GM23338 (cell line): Measurements from ENCODE around the gene DDX59. TPM values are rescaled to one million over a fixed set of nuclear protein-coding genes. Genes with fewer than 3 reads are reported as not detected.

Experiments
- polyA plus RNA-seq: library from polyadenylated mRNA; unstranded; fragments of >200 nt; fragmentation: Nextera tagmentation; extraction: Ambion mirVana; gene quantifications from 2 replicates; pipeline ENCODE4 v1.2.1, GENCODE V29; 2016
- total RNA-seq: library from RNA; depleted of rRNA; stranded (reverse); fragments of >200 nt; shearing (Covaris generic); gene quantifications from 2 replicates; pipeline ENCODE4 v1.2.3, GENCODE V29; 2014; rRNA removed
- TF ChIP-seq, protein P1 (sequence below): fragments of 250-450 bp; sonication (Bioruptor Pico); IDR thresholded peaks from 2 replicates; pipeline ENCODE4 v1.5.0; 2020; ENCODE audit warnings: mild to moderate bottlenecking, moderate library complexity
- TF ChIP-seq, protein P2 (sequence below): IDR thresholded peaks from 2 replicates; pipeline ENCODE4 v1.6.1; 2016; ENCODE audit warnings: antibody characterized with exemption

Gene DDX59
- total and polyA plus RNA-seq, 2 experiments from 2014 or later: 14.7 to 15.7 TPM

DNA sequence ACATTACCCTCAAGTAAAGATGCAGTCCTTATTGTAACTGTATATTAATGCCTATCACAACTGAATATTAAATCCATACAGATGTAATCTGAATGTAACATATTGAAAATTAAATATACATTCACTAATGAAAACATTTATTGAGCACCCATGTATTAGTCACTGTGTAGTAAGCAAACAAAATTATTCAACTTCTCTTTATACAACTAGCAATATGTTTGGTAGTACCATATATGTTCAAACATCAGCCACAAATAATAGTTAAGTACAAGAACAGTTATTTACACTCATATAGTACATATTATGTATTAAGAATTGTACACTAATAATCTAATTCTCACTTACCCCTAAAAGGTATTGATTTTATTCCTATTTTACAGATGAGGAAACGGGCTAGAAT is 67.1 kb downstream of the DDX59 start (continued):
- TF ChIP-seq, protein P1, sequence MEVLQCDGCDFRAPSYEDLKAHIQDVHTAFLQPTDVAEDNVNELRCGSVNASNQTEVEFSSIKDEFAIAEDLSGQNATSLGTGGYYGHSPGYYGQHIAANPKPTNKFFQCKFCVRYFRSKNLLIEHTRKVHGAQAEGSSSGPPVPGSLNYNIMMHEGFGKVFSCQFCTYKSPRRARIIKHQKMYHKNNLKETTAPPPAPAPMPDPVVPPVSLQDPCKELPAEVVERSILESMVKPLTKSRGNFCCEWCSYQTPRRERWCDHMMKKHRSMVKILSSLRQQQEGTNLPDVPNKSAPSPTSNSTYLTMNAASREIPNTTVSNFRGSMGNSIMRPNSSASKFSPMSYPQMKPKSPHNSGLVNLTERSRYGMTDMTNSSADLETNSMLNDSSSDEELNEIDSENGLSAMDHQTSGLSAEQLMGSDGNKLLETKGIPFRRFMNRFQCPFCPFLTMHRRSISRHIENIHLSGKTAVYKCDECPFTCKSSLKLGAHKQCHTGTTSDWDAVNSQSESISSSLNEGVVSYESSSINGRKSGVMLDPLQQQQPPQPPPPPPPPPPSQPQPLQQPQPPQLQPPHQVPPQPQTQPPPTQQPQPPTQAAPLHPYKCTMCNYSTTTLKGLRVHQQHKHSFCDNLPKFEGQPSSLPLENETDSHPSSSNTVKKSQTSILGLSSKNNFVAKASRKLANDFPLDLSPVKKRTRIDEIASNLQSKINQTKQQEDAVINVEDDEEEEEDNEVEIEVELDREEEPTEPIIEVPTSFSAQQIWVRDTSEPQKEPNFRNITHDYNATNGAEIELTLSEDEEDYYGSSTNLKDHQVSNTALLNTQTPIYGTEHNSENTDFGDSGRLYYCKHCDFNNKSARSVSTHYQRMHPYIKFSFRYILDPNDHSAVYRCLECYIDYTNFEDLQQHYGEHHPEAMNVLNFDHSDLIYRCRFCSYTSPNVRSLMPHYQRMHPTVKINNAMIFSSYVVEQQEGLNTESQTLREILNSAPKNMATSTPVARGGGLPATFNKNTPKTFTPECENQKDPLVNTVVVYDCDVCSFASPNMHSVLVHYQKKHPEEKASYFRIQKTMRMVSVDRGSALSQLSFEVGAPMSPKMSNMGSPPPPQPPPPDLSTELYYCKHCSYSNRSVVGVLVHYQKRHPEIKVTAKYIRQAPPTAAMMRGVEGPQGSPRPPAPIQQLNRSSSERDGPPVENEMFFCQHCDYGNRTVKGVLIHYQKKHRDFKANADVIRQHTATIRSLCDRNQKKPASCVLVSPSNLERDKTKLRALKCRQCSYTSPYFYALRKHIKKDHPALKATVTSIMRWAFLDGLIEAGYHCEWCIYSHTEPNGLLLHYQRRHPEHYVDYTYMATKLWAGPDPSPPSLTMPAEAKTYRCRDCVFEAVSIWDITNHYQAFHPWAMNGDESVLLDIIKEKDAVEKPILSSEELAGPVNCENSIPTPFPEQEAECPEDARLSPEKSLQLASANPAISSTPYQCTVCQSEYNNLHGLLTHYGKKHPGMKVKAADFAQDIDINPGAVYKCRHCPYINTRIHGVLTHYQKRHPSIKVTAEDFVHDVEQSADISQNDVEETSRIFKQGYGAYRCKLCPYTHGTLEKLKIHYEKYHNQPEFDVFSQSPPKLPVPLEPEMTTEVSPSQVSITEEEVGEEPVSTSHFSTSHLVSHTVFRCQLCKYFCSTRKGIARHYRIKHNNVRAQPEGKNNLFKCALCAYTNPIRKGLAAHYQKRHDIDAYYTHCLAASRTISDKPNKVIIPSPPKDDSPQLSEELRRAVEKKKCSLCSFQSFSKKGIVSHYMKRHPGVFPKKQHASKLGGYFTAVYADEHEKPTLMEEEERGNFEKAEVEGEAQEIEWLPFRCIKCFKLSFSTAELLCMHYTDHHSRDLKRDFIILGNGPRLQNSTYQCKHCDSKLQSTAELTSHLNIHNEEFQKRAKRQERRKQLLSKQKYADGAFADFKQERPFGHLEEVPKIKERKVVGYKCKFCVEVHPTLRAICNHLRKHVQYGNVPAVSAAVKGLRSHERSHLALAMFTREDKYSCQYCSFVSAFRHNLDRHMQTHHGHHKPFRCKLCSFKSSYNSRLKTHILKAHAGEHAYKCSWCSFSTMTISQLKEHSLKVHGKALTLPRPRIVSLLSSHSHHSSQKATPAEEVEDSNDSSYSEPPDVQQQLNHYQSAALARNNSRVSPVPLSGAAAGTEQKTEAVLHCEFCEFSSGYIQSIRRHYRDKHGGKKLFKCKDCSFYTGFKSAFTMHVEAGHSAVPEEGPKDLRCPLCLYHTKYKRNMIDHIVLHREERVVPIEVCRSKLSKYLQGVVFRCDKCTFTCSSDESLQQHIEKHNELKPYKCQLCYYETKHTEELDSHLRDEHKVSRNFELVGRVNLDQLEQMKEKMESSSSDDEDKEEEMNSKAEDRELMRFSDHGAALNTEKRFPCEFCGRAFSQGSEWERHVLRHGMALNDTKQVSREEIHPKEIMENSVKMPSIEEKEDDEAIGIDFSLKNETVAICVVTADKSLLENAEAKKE: no peak
- TF ChIP-seq, protein P2, sequence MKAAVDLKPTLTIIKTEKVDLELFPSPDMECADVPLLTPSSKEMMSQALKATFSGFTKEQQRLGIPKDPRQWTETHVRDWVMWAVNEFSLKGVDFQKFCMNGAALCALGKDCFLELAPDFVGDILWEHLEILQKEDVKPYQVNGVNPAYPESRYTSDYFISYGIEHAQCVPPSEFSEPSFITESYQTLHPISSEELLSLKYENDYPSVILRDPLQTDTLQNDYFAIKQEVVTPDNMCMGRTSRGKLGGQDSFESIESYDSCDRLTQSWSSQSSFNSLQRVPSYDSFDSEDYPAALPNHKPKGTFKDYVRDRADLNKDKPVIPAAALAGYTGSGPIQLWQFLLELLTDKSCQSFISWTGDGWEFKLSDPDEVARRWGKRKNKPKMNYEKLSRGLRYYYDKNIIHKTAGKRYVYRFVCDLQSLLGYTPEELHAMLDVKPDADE: no peak

Other genes with a start within 250 kb of the DDX59 start
- gene KIF14, start 49.2 kb downstream of the DDX59 start, total RNA-seq: 22.2 and 23.2 TPM in 2 replicates
- 10.8 and 13.3 TPM in 2 replicates for gene KIF14, start 49.2 kb downstream of the DDX59 start, polyA plus RNA-seq
- 21.3 and 39.1 TPM in 2 replicates for gene CAMSAP2, start 69.0 kb upstream of the DDX59 start, total RNA-seq
- gene CAMSAP2, start 69.0 kb upstream of the DDX59 start, polyA plus RNA-seq: 8.2 and 9.1 TPM in 2 replicates
- not detected in 2 replicates for gene GPR25, start 203.1 kb upstream of the DDX59 start, total RNA-seq
- gene GPR25, start 203.1 kb upstream of the DDX59 start, polyA plus RNA-seq: not detected in 2 replicates
- gene INAVA, start 225.0 kb upstream of the DDX59 start, total RNA-seq: 41.2 and 43.9 TPM in 2 replicates
- 25.2 and 25.3 TPM in 2 replicates for gene INAVA, start 225.0 kb upstream of the DDX59 start, polyA plus RNA-seq